BE2C (cell line): ENCODE results near the gene A1BG.

Source experiments
- DNase-seq: peaks from one replicate; pipeline ENCODE4 v3.0.0-alpha.2; 2020
- H3K27me3 ChIP-seq: fragments of 250-450 bp; sonication (Bioruptor Pico); 2 replicates; pipeline ENCODE4 v1.5.1; 2020; ENCODE audit warnings: mild to moderate bottlenecking
- H3K36me3 ChIP-seq: fragments of 250-450 bp; sonication (Bioruptor Pico); 2 replicates; pipeline ENCODE4 v1.5.1; 2020; ENCODE audit warnings: mild to moderate bottlenecking
- H3K4me1 ChIP-seq: fragments of 250-450 bp; sonication (Bioruptor Pico); 2 replicates; pipeline ENCODE4 v1.5.1; 2020
- H3K4me3 ChIP-seq: 2 replicates; pipeline ENCODE4 v1.5.1; 2011; ENCODE audit warnings: low read depth, low read length
- H3K9me3 ChIP-seq: fragments of 250-450 bp; sonication (Bioruptor Pico); 2 replicates; pipeline ENCODE4 v1.5.1; 2020
- CTCF ChIP-seq: IDR thresholded peaks from 2 replicates; pipeline ENCODE4 v1.5.1; 2012; ENCODE audit warnings: mild to moderate bottlenecking, low read depth, low read length

A1BG gene

GRCh38 chr19:58338825-58339558 is 14.3 kb downstream of the A1BG start:
- Histone ChIP-seq H3K4me1 (no peaks in the 10 kb centered on the region), H3K27me3 (no peaks in the 10 kb centered on the region), H3K4me3 (no peak overlapping the region), H3K9me3 (no peaks in the 10 kb centered on the region), H3K36me3 (peaks cover 46% of the 10 kb centered on the region)
- no peak for DNase-seq
- TF ChIP-seq CTCF: no peak

- TF ChIP-seq CTCF: no peak
- Histone ChIP-seq H3K27me3 (no peaks in the 10 kb centered on the region), H3K36me3 (peaks cover 46% of the 10 kb centered on the region), H3K4me1 (no peaks in the 10 kb centered on the region), H3K4me3 (no peak overlapping the region), H3K9me3 (no peaks in the 10 kb centered on the region)
- DNase-seq: no peak
These were observed 15.0 kb downstream of the A1BG start for GRCh38 chr19:58338336-58338735.

GRCh38 chr19:58336820-58337219 is 16.5 kb downstream of the A1BG start:
- DNase-seq: no peak
- peaks cover 46% of the 10 kb centered on the region for H3K36me3 ChIP-seq
- no peak for TF ChIP-seq CTCF
- H3K4me1 ChIP-seq: no peaks in the 10 kb centered on the region
- no peak overlapping the region for H3K4me3 ChIP-seq
- no peaks in the 10 kb centered on the region for H3K9me3 ChIP-seq
- no peaks in the 10 kb centered on the region for H3K27me3 ChIP-seq

- H3K36me3 ChIP-seq: peaks cover 46% of the 10 kb centered on the region
- H3K9me3 ChIP-seq: no peaks in the 10 kb centered on the region
These were observed 17.1 kb downstream of the A1BG start for GRCh38 chr19:58336216-58336615.

GRCh38 chr19:58335630-58336029 is 17.7 kb downstream of the A1BG start:
- H3K27me3 ChIP-seq: no peaks in the 10 kb centered on the region
- H3K4me3 ChIP-seq: no peak overlapping the region
- no peaks in the 10 kb centered on the region for H3K9me3 ChIP-seq
- peaks cover 46% of the 10 kb centered on the region for H3K36me3 ChIP-seq
- no peak for TF ChIP-seq CTCF
- H3K4me1 ChIP-seq: no peaks in the 10 kb centered on the region
- DNase-seq: no peak

More at GRCh38 chr19:58336216-58336615, 17.1 kb downstream of the A1BG start:
- H3K4me3 ChIP-seq: no peak overlapping the region
- H3K4me1 ChIP-seq: no peaks in the 10 kb centered on the region
- no peaks in the 10 kb centered on the region for H3K27me3 ChIP-seq
- TF ChIP-seq CTCF: no peak
- DNase-seq: no peak

- DNase-seq: no peak
- H3K27me3 ChIP-seq: no peaks in the 10 kb centered on the region
- no peaks in the 10 kb centered on the region for H3K4me1 ChIP-seq
- H3K4me3 ChIP-seq: no peak overlapping the region
- H3K36me3 ChIP-seq: peaks cover 42% of the 10 kb centered on the region
- no peaks in the 10 kb centered on the region for H3K9me3 ChIP-seq
- no peak for TF ChIP-seq CTCF
These were observed 18.5 kb downstream of the A1BG start for GRCh38 chr19:58334691-58335249.
